Endothelial cell of umbilical vein (primary cell): ENCODE data around the gene PFKL. TPM values are rescaled to one million over a fixed set of nuclear protein-coding genes. Genes with fewer than 3 reads are reported as not detected.

Experiments
- BruUV-seq: library from RNA; stranded (reverse); fragments of 400-500 nt; replicated peaks from 2 replicates; lab custom pipeline; 2021; lab: Mats Ljungman, UMichigan
- CTCF ChIA-PET: fragments of 300-600, 350-600 bp; sonication (Branson Sonifier 250); formaldehyde crosslinking; loops from one replicate; lab custom pipeline; 2021; ENCODE audit warnings: antibody characterized with exemption, inconsistent platforms; lab: Charles Lee
- POLR2A ChIA-PET: fragments of 300-600, 350-600 bp; sonication (Branson Sonifier 250); formaldehyde crosslinking; loops from one replicate; lab custom pipeline; 2021; ENCODE audit warnings: antibody characterized with exemption, inconsistent platforms; lab: Charles Lee
- DNase-seq: peaks from one replicate; pipeline ENCODE4 v3.0.0-alpha.2; 2011; ENCODE audit warnings: low read depth, low spot score
- FAIRE-seq: peaks from 2 replicates; lab custom pipeline; 2011; peaks lifted over from hg19 to GRCh38; lab: Jason Lieb, UNC
- H2AFZ ChIP-seq: 2 replicates; pipeline ENCODE4 v1.6.0; 2012; ENCODE audit warnings: low read depth, low read length, control low read depth, inconsistent platforms
- H3K27ac ChIP-seq: 2 replicates; pipeline ENCODE4 v1.5.1; 2011; ENCODE audit warnings: low read depth, mild to moderate bottlenecking, control low read depth, low read length, moderate library complexity; ENCODE audit not compliant: insufficient read depth
- H3K27me3 ChIP-seq, 2 experiments: 2 replicates each; pipeline versions ENCODE4 v1.6.0 to v1.6.1; 2011; ENCODE audit warnings: low read length in 2 of 2, mixed read lengths in 1 of 2; ENCODE audit not compliant: control insufficient read depth in 2 of 2, insufficient read depth in 2 of 2
- H3K36me3 ChIP-seq, 2 experiments: 2 replicates in 1 of 2; 3 replicates in 1 of 2; pipeline ENCODE4 v1.5.1; 2011; ENCODE audit warnings: low read length in 2 of 2, mild to moderate bottlenecking in 1 of 2, moderate library complexity in 1 of 2; ENCODE audit not compliant: control insufficient read depth in 2 of 2, insufficient read depth in 2 of 2; ENCODE audit errors: extremely low read depth in 1 of 2
- H3K4me1 ChIP-seq: 3 replicates; pipeline ENCODE4 v1.5.1; 2011; ENCODE audit warnings: mild to moderate bottlenecking, low read length; ENCODE audit not compliant: control insufficient read depth, insufficient read depth; ENCODE audit errors: extremely low read depth
- H3K4me2 ChIP-seq: 2 replicates; pipeline ENCODE4 v1.6.1; 2011; ENCODE audit warnings: low read length, control low read depth, mixed read lengths; ENCODE audit not compliant: insufficient read depth
- H3K4me3 ChIP-seq, 3 experiments: fragments of 200-600 bp in 1 of 3; sonication (generic), shearing (Covaris generic) in 1 of 3; replicated peaks in 1 of 3; 2 replicates each; pipeline ENCODE4 v1.5.1; 2011 to 2016; ENCODE audit warnings: control low read depth in 3 of 3, low read length in 3 of 3, mild to moderate bottlenecking in 2 of 3, inconsistent platforms in 1 of 3, low read depth in 1 of 3, moderate library complexity in 1 of 3; ENCODE audit not compliant: insufficient read depth in 1 of 3
- H3K79me2 ChIP-seq: 2 replicates; pipeline ENCODE4 v1.6.0; 2012; ENCODE audit warnings: low read length, inconsistent platforms; ENCODE audit not compliant: control insufficient read depth, insufficient read depth
- H3K9ac ChIP-seq: replicated peaks from 2 replicates; pipeline ENCODE3; 2011; ENCODE audit warnings: low read length, control low read depth; ENCODE audit not compliant: insufficient read depth; ENCODE audit errors: extremely low read depth
- H3K9me1 ChIP-seq: replicated peaks from 3 replicates; pipeline ENCODE4 v1.6.0; 2011; ENCODE audit warnings: mild to moderate bottlenecking, low read length; ENCODE audit not compliant: control insufficient read depth, insufficient read depth; ENCODE audit errors: extremely low read depth
- H3K9me3 ChIP-seq: replicated peaks from 2 replicates; pipeline ENCODE4 v1.5.1; 2012; ENCODE audit warnings: low read length, inconsistent platforms; ENCODE audit not compliant: control insufficient read depth, insufficient read depth
- H4K20me1 ChIP-seq: replicated peaks from 2 replicates; pipeline ENCODE3; 2011; ENCODE audit warnings: mild to moderate bottlenecking, low read length; ENCODE audit not compliant: control insufficient read depth, insufficient read depth; ENCODE audit errors: extremely low read depth
- EZH2 ChIP-seq: IDR thresholded peaks from 2 replicates; pipeline ENCODE4 v1.6.1; 2012; ENCODE audit warnings: borderline replicate concordance, low read depth, mild to moderate bottlenecking, moderate library complexity, low read length, inconsistent platforms; ENCODE audit not compliant: severe bottlenecking
- FOS ChIP-seq: IDR thresholded peaks from 2 replicates; pipeline ENCODE4 v1.6.1; 2011; ENCODE audit warnings: mild to moderate bottlenecking, low read length, moderate library complexity, borderline replicate concordance; ENCODE audit not compliant: insufficient read depth
- GATA2 ChIP-seq: IDR thresholded peaks from 2 replicates; pipeline ENCODE4 v1.7.0; 2011; ENCODE audit warnings: low read depth, mild to moderate bottlenecking, moderate library complexity, mixed read lengths, low read length; ENCODE audit not compliant: insufficient read length, insufficient read depth
- JUN ChIP-seq: IDR thresholded peaks from 2 replicates; pipeline ENCODE4 v1.6.1; 2011; ENCODE audit warnings: borderline replicate concordance, low read depth; ENCODE audit not compliant: insufficient read length, insufficient read depth
- POLR2A ChIP-seq: IDR thresholded peaks from 2 replicates; pipeline ENCODE4 v1.6.1; 2012; ENCODE audit warnings: low read depth, mild to moderate bottlenecking, control low read depth, low read length
- POLR2AphosphoS5 ChIP-seq: IDR thresholded peaks from 2 replicates; pipeline ENCODE4 v1.6.1; 2012; ENCODE audit warnings: low read depth, mild to moderate bottlenecking, control low read depth, low read length, moderate library complexity; ENCODE audit not compliant: insufficient read depth
- dilution Hi-C: fragments of 300-500 bp; cut with MboI; formaldehyde crosslinking; loops from one replicate; pipeline ENCODE4 v1.15.0; 2019; ENCODE audit warnings: low sequenced_read_pairs; ENCODE audit not compliant: extremely low pct_ligation_motif_present
- intact Hi-C: fragments of 100-400 bp; cut with micrococcal nuclease; formaldehyde crosslinking; loops from one replicate; pipeline ENCODE4 v1.10.0; 2022
- polyA plus RNA-seq, 4 experiments: library from polyadenylated mRNA; depleted of rRNA in 3 of 4; stranded (reverse) in 3 of 4; unstranded in 1 of 4; fragments of >200 nt; gene quantifications; 2 replicates each; pipeline versions ENCODE4 v1.2.1 to v1.2.3, GENCODE V29; 2011 to 2012; ENCODE audit warnings: missing spikeins in 1 of 4
- total RNA-seq: library from RNA; stranded (reverse); gene quantifications from 2 replicates; pipeline ENCODE4 v1.2.3, GENCODE V29; 2021
- TF ChIP-seq, protein P1 (sequence below): IDR thresholded peaks from 2 replicates; pipeline ENCODE4 v1.6.1; 2011; ENCODE audit not compliant: insufficient read depth, insufficient read length

The PFKL gene
- total and polyA plus RNA-seq, 2 donors (not counting 3 experiments of a cell fraction or from before 2014, with no cell fraction given): 137 to 154 TPM

DNA sequence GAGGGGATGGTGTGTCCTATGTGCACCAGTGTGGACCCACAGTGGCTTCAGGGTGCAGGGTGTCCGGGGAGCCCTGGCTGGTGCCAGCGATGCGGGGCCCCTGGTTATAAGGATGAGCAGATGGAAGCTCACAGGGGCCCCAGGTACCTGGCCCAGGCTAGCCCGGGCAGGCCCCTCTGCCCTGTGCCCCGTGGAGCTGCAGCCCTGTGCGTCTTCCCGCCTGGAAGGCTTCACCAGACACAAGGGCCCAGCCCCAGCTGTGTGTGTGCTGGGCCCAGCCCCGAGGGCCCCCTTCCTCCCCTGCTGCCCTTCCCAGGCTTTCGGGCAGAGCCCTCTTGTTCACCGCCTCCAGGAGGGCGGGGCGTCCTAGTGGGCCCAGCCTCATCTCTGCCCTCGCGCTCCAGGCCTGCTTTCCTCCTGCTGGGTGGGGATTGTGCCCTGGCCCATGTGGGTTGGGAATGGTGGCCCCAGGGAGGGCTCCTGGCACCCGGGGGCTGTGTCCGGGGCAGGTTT is 15.9 kb downstream of the PFKL start:
- H3K9ac ChIP-seq: no peak overlapping the region
- H3K4me2 ChIP-seq: no peak overlapping the region
- FAIRE-seq: no peak

DNA sequence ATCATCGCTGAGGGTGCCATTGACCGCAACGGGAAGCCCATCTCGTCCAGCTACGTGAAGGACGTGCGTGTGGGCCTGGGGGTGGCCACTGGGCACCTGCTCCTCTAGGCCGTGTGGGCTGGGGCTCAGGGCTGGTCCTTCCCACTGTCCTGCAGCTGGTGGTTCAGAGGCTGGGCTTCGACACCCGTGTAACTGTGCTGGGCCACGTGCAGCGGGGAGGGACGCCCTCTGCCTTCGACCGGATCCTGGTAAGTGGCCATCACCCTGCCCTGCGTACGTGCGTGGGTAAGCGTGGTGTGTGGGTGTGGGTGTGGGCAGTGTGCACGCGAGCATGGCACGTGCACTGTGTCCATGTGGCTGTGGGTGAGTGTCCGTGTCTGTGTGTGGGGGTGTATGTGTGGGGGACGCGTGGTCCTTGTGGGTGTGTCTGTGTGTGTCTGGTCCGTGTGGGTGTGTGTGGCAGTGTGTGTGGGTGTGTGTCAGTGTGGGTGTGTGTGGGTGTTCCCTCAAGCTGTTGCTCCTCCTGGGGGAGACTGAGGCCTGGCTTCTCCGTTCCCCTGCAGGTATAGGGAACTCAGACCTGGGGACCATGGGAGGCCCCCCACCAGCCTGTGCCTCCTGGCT is 16.5 kb downstream of the PFKL start:
- H3K27ac ChIP-seq: no peak overlapping the region
- BruUV-seq: no TSS peak
- POLR2A ChIA-PET: no interaction called here
- H3K36me3 ChIP-seq: peaks cover 2 to 61% of the 10 kb centered on the region in 2 experiments
- no peaks in the 10 kb centered on the region for H4K20me1 ChIP-seq
- dilution Hi-C loops: no loop called here
- no peak overlapping the region for H3K4me2 ChIP-seq
- no peaks in the 10 kb centered on the region for H3K79me2 ChIP-seq
- H3K4me1 ChIP-seq: no peaks in the 10 kb centered on the region
- H3K27me3 ChIP-seq: no peaks in the 10 kb centered on the region
- no peak for DNase-seq
- intact Hi-C loops: no loop called here
- no peak overlapping the region for H3K4me3 ChIP-seq
- H3K9ac ChIP-seq: no peak overlapping the region
- FAIRE-seq: no peak
- no peak overlapping the region for H2AFZ ChIP-seq
- no peaks in the 10 kb centered on the region for H3K9me3 ChIP-seq
- no peaks in the 10 kb centered on the region for H3K9me1 ChIP-seq
- TF ChIP-seq POLR2AphosphoS5: peak; percentile 27
- TF ChIP-seq POLR2A: no peak
- no peak for TF ChIP-seq EZH2
- TF ChIP-seq JUN: no peak
- no peak for TF ChIP-seq GATA2
- TF ChIP-seq, protein P1, sequence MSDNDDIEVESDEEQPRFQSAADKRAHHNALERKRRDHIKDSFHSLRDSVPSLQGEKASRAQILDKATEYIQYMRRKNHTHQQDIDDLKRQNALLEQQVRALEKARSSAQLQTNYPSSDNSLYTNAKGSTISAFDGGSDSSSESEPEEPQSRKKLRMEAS: no peak
- TF ChIP-seq FOS: no peak
- CTCF ChIA-PET: no interaction called here

More for the DNA sequence above, 15.9 kb downstream of the PFKL start:
- no peaks in the 10 kb centered on the region for H3K4me1 ChIP-seq
- no peaks in the 10 kb centered on the region for H3K9me1 ChIP-seq
- DNase-seq: no peak
- dilution Hi-C loops (no loop called here), intact Hi-C loops (no loop called here)
- H2AFZ ChIP-seq: no peak overlapping the region
- H3K79me2 ChIP-seq: no peaks in the 10 kb centered on the region
- TF ChIP-seq, protein P1: no peak
- H3K27ac ChIP-seq: no peak overlapping the region
- ChIA-PET POLR2A (no interaction called here), CTCF (no interaction called here)
- H4K20me1 ChIP-seq: no peaks in the 10 kb centered on the region
- H3K36me3 ChIP-seq: peaks cover 8 to 64% of the 10 kb centered on the region in 2 experiments
- no peak overlapping the region for H3K4me3 ChIP-seq
- no TSS peak for BruUV-seq
- H3K27me3 ChIP-seq: no peaks in the 10 kb centered on the region
- H3K9me3 ChIP-seq: no peaks in the 10 kb centered on the region
